HG03378 (cell line): ENCODE results near the gene RNF150.
"Not testable (repeated sequence)": the region's sequence is repeated elsewhere in the genome, so short reads cannot be mapped to it uniquely, and the experiment has no call there.

Source experiments
- ATAC-seq: cut with Tn5 transposase; IDR thresholded peaks from one replicate; pipeline ENCODE4 v1.9.1; 2021; ENCODE audit warnings: mild to moderate bottlenecking, moderate library complexity; ENCODE audit not compliant: unreplicated experiment

The RNF150 gene

DNA sequence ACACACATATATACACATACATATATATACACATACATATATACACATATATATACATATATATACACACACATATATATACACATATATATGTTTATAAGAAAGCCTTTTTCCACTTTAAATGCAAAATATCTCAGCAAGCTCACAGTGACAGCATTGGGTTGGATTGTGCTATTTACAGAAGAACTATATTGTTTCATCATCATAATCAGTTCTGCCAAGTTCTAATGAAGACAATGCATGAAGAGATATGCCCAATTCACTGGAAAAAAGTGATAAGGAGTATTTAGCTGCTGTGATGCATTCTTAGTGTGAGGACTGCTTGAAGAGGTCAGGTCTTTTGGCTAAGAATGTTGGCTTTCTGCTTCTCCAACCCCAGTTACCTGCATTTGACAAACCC, 54.4 kb downstream of the RNF150 start:
- ATAC-seq = no peak

DNA sequence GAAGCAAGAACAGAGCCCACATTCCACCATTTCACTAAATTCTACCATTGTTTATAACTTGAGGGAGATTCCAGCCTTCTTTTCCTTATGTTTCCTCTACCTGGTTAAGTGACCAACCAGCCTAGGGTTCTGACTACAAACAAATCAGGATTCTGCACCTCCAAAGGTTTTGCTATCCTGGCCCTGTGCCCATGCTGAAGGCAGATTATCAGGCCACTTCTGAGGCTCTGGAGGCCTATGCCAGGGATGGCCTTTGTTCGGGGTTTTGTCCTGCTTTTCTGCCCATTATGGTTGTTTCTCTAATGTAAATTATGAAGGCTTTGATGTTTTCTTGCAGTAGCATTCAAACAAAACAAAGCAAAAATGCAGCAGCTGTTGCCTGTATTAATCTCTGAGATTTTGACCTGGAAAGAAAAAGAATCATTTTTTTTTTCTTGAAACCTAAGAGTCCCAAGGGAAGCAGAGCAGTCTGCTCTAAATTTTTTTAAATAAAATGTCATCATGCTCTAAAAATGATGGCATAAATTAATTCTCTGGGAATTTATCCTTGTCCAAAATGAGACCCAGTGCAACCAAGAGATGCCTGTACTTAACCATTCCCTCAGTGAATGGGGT, 55.6 kb downstream of the RNF150 start:
- ATAC-seq = no peak

DNA sequence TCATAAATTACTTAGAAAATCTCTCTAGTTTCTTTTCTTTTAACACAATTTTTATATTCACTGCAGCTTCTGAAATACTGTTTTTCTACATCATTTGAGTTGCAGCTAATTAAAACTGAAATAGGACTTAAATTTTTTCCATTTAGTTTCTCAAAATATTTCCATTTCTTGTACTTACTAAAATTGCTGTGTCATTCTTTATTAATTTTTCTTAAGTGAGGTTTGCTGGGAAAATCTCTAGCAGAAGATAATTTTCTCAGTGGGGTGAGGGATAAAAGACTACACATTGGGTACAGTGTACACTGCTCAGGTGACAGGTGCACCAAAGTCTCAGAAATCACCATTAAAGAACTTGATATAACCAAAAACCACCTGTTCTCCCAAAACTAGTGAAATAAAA, 57.7 kb downstream of the RNF150 start:
- no peak for ATAC-seq

DNA sequence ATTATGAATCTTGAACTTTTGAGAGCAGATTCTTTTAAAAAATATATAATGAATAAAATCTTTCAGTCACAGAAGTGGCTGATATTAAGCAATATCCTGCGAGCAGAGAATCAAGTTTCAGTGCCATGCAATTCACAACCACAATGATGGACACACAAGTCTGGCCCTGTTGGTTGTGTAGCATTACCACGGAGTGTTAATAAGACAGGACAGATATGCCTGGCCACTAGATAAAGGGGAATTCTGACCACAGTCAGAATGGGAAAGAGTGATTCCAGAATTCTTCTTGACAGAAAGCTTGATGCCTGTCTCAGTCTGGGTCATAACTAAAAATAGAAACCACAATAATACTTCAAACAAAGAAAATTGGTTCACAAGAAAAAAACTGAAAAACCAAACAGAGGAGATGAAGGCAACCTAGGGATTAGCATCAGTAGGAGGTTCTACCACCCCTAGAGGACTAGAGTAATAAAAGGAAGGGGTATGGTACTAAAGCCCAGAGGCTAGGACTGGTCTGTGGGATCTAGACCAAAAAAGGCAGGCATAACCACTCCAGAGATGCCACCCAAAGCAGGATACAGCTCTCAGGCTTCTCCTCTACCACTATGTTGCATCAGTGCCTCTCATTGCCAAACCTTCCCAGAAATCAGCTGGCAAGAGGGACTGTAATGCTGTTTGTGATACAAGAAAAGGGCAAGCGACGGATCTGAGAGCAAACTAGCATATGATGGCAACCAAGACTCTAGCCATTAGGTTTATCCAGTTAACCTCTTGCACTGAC, 59.0 kb downstream of the RNF150 start:
- peak; percentile 42 for ATAC-seq

DNA sequence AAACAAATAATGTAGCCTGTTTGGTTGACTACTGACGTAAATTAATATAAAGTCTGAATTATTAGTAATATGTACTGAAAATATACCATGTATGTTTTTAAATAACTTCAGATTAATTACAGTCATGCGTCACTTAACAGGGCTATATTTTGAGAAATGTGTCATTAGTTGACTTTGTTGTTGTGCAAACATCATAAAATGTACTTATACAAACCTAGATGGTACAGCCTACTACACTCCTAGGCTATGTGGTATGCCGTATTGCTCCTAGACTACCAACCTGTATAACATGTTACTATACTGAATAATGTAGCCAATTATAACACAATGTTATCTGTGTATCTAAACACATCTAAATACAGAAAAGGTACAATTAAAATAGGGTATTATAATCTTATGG, 66.6 kb downstream of the RNF150 start:
- no peak for ATAC-seq

DNA sequence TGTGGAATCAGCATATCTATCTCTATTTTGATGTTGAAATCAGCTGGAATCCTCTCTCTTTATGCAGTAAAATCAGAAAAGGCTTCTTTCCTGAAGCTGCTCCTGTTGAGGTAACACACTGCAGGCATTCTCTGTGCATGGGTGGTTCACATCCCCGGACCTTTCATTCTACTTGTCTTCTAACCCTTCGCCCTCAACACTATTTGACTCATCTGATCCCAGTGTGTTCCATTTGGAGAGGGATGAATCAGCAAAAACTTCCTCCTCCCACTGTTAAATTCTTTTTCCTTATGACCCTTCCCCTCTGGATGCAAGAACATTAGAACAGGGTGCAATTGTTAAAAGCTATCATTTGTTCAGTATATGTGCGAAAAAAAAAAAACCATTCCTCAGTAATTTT, 67.4 kb downstream of the RNF150 start:
- no peak for ATAC-seq

DNA sequence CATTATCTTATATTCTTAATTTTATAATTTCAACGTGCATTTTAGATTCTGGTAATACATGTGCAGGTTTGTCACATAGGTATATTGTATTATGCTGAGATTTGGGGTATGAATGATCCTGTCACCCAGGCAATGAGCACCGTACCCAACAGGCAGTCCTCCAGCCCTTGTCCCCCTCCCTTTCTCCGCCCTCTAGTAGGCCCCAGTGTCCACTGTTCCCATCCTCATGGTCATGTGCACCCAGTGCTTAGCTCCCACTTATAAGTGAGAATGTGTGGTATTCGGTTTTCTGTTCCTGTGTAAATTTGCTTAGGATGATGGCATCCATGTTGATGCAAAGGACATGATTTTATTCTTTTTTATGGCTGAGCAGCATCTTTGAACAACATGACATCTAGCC, 70.6 kb downstream of the RNF150 start:
- ATAC-seq = no peak

DNA sequence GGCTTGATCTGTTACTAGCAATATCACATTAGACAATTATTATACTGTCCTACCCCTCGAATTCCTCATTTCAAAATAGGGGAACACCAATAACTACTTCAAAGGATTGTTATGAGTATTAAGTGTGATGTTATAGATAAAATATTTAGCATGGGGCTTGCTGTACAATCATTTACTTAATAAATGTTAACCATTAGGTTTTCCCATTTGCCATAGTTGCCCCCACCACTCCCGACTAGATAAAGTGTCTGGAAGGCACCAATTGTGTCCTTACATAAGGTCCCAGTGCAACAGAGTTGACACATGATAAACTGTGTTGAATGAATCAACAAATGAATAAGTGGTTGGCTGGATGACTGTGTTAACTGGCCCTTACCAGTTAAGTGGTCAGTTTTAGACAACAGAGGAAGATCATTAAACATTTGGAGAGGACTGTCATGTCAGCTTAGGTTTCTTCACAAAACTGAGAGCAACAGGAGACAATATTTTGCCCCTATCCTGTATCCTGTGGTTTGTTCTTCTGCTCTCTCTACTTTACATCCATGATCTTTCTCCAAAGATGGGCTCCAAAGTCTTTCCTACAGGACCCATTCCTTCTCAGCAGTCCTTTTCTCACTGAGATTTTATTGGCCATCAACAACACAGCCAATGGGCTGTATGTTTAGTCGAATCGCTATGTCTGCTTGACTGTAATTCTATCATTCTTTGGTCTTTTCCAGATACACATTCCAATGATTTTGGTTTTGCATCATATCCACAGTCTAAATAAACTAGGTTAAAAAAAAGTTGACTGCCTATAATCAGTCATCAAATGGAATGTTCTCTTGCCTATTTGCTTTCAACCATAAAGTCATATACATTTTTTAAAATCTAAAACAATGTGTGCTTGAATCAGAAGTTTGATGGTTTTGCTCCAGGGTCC, 74.4 kb downstream of the RNF150 start:
- no peak for ATAC-seq

DNA sequence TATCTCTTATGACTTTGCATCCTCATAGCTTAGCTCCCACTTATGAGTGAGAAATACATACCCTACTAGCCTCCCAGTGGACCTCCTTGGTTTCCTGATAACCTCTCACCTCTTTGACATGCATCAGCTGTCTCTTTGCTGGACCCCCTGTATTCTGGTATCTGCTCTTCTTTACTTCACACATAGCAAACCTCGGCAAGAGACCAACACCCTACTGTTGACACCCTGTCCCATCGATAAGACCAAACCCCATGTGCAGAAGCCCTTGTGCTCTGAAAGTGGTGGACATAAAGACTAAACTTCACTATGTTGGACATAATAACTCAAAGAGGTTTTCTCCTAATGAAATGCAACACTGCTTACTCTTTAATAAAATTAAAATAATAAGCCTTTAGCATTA, 75.7 kb downstream of the RNF150 start:
- no peak for ATAC-seq

DNA sequence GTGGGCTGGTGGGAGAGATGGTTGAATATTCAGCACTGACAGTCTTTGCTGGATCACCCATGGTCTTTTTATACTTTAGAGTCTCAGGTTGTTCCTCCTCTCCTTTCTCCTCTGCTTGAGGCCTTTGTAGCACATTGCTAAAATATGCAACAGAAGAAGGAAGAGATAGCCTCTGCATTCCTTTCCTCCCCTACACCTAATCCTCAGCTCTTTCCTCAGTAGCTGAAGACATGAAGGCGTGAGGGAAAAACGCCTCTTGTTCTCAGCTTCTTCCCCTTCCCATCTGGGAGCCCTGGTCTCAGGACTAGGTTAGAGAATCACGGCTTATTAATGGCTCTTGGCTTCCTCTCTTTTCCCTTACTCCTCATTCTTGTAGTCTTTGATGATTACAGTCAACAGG, 76.8 kb downstream of the RNF150 start:
- no peak for ATAC-seq

DNA sequence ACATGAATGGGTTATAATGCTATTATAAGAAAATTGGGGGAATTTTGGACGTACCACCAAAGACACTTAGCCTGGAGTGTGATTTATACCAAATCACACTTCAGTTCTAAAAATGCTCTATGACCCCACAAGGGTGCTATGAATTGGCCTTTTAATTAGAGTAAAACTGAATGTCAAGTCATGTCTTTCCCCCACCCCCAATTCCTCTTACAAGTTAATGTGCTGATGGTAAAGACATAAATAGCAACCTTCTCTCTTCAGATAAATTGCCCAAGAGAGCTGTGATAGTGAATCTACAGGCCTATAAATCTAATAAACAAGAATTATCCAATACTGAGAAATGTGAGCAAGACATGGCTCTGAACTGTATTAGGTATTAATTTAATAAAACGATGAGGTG, 78.8 kb downstream of the RNF150 start:
- ATAC-seq = no peak

DNA sequence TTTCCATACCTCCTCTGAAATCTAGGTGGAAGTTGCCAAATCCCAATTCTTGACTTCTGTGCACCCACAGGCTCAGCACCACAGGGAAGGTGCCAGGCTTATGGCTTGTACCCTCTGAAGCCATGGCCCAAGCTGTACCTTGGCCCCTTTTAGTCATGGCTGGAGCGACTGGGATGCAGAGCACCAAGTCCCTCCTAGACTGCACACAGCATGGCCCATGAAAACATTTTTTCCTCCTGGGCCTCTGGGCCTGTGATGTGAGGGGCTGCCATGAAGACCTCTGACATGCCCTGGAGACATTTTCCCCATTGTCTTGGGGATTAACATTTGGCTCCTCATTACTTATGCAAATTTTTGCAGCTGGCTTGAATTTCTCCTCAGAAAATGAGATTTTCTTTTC, 82.3 kb downstream of the RNF150 start:
- ATAC-seq = not testable (repeated sequence)

DNA sequence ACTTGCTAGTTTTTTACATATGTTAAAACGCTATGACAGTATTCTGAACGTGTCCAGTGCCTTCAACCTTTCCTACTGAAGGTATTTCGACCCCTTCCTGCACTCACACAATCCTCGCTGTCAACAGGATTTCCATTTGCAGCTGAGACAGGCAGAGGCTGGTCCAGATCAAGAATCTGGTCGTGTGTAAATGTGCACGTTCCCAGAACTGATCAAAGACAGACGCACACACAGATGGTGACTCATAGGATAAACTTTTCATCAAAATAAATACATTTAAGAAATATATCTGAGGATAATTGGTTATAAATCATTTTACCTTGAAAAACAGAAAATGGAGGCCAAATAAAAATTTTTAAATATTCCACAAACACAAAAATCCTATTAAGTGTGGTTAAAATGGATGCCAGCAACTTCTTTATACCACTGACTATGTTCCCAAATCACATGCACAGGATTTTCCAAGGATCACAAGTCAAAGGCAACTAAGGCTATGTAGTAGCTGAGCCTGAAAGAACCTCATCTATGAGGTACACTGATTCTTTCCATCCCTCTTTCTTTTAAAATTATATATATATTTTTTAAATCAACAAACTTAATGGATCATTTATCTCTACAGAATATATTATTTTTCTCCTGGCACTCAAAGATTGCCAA, 85.9 kb downstream of the RNF150 start:
- ATAC-seq = no peak

DNA sequence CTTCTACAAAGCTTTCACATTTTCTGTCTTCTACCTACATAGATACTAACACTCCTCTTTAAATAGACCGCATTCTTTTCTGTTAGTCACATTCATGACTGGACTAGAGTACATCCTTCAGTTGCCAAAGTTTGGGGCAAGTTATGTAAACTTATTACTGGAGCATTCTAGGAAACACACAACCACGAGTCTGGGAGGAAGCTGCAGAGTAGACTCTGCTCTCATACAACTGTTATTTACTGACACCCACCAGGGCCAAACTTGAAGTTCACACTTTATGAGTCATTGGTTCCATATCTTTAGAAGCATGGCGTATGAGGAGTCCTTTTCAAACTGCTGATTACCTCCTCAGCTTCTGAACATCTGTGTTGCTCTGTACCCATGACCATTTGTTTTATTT, 87.0 kb downstream of the RNF150 start:
- no peak for ATAC-seq

DNA sequence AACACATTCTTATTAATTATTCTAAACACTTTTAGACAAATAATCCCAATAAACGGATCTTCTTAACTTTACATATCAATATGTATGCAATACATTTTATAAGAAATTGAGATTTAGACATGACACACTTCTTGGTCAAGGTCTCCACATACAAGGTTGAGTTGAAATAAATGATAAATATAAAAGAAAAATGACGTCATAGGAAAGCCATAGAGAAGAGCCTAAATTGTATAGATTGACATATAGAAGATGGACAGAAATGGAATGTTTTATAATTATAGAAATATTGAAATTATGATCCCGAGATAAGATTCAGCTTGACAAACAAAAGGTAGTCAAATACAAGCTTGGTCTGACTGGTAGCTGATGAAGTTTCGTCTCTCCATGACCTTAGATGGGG, 87.4 kb downstream of the RNF150 start:
- no peak for ATAC-seq

DNA sequence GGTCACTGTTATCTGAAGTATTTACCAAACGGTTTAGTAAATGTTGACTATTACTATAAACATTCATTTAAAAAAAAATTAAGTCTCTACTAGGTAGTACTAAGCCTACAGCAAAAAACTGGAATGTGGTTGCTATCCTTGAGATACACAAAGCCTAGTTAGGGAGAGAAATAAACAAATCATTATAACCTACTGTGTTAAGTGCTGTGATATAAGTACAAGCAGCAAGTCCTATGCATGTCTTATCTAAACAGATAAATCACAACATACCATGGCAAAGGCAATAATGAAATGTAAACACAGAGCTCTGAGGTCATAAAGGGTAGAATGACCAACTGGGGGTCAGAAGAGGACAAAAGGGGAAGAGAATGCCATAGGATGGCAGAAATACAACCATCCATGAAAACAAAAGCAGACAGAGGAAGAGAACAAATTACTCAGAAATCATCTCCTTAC, 92.2 kb downstream of the RNF150 start:
- no peak for ATAC-seq

DNA sequence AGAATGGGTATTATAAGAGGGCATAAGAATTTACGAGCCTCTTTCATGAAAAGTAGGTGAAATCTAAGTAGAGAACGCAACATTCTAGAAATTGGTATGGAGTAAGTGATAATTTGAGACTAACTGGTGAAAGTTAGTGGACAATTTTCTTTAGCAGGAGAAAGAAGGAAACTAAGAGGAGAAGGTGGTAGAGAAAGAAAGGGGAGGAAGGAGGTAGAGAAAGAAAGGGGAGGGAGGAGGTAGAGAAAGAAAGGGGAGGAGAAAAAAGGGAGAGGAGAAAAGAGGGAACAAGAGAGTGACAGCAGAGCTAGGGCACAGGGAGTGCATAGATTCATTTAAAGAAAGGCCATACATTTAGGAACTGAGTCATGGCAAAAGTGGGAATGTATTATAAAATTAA, 94.1 kb downstream of the RNF150 start:
- ATAC-seq = no peak

DNA sequence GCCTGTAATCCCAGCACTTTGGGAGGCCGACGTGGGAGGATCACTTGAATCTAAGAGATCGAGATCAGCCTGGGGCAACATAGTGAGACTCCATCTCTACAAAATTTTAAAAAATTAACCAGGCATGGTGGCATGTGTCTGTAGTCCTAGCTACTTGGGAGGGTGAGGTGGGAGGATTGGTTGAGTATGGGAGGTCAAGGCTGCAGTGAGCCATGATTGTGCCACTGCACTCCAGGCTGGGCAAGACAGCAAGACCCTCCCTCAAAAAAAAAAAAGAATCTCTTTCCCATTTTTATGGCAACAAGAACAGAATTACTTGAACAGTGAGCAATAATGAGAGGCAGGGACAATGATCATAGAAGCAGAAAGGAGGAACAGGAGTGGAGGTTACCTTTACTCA, 94.8 kb downstream of the RNF150 start:
- ATAC-seq = no peak

DNA sequence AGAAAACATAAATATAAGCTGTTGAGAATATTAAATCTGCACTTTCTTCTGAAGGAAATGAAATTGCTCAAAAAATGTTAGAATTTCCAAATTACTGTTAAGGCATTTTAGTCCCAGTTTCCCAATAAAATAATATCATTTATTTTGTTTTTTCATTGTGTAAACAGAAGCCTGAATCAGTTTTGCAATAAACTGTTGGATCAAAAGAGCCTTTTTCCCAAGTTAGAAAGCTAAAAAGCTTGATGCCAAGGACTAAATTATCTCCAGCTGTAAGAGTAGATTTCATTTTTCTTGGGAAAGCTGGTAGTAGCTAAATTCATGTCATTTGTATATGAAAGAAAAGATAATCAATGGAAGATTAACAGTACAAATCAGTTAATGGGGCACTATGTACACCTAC, 95.8 kb downstream of the RNF150 start:
- no peak for ATAC-seq

DNA sequence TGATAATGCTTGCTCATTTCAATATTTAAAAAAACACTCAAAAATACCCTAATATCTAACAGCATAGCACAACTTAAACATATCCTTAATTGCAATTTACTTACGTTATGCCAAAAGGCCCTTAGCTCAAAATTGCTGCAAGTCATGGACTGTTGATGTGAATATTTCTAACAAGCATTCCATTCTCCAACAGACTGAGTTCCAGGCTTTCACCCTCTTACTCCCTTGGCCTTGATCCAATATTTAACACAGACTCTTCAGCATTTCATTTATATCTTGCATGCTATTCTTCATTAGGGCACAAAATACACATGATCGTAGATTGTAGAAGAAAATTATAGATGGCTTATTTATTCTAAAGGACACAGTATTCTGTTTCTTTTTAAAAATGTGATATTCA, 96.5 kb downstream of the RNF150 start:
- no peak for ATAC-seq

DNA sequence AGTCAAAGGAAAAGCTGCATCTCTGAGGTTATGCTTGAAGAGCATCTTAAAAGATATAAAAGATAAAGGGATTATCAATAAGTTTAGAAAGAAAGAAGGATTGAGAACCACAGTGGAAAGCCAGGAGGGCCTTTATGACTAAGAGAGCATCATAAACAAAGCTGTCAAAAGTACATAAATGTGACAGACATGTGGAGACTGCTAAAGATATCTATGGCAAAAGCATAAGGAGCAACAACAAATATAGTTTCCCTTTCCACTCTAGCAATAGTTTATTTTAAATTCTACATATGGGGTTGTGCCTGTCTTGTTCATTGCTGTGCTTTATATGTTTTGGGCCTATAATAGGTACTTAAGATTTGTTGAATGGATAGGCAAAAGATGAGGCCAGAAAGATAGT, 97.3 kb downstream of the RNF150 start:
- ATAC-seq = no peak
